Measurements from ENCODE around the gene RCAN3. TPM values are rescaled to one million over a fixed set of nuclear protein-coding genes. Genes with fewer than 3 reads are reported as not detected.

RCAN3 gene
- total and polyA plus RNA-seq, 2 donors from 2014 or later, result 3.5 to 27.1 TPM

GRCh38 chr1:24558902-24559791, 56.5 kb downstream of the RCAN3 start:
- peak in 4 of 5 donors; percentile 64 to 87 (median 84) for DNase-seq
- no peaks in the 10 kb centered on the region for H3K9me3 ChIP-seq (ENCODE audit: control insufficient read depth in 2 of 3, insufficient read depth in 1 of 3, low read length in 3 of 3)
- no peaks in the 10 kb centered on the region for H3K27me3 ChIP-seq (ENCODE audit: control insufficient read depth, insufficient read depth, low read length)
- H3K4me1 ChIP-seq (ENCODE audit: control insufficient read depth in 2 of 3, insufficient read depth in 2 of 3, low read depth in 1 of 3, low read length in 3 of 3), result peaks cover 0 to 2% (median 2%) of the 10 kb centered on the region in 3 donors
- TF ChIP-seq CTCF (IDR thresholded peaks at IDR 0.05; ENCODE audit: borderline replicate concordance, extremely low read depth, insufficient read depth), result no peak
- FAIRE-seq, result no peak
- H3K27ac ChIP-seq (ENCODE audit: low read depth in 2 of 2, low read length in 2 of 2), result no peak overlapping the region
- intact Hi-C loops (cut with DNase I), result no loop called here
- no peak overlapping the region for H3K4me3 ChIP-seq (ENCODE audit: low read length in 3 of 3)
- no peaks in the 10 kb centered on the region for H3K36me3 ChIP-seq (ENCODE audit: control insufficient read depth in 2 of 3, insufficient read depth in 3 of 3, low read length in 3 of 3)
- no peak overlapping the region for H3K9ac ChIP-seq (ENCODE audit: low read length in 3 of 3)

GRCh38 chr1:24560361-24560760, 57.7 kb downstream of the RCAN3 start:
- H3K36me3 ChIP-seq (ENCODE audit: control insufficient read depth in 2 of 3, insufficient read depth in 3 of 3, low read length in 3 of 3), result no peaks in the 10 kb centered on the region
- H3K9ac ChIP-seq (ENCODE audit: low read length in 3 of 3), result no peak overlapping the region
- intact Hi-C loops (cut with DNase I), result no loop called here
- H3K4me1 ChIP-seq (ENCODE audit: control insufficient read depth in 2 of 3, insufficient read depth in 2 of 3, low read depth in 1 of 3, low read length in 3 of 3), result peaks cover 0 to 2% (median 2%) of the 10 kb centered on the region in 3 donors
- FAIRE-seq (no peak), DNase-seq (peak in 1 of 5 donors; percentile 13)
- H3K4me3 ChIP-seq (ENCODE audit: low read length in 3 of 3), result no peak overlapping the region
- no peak for TF ChIP-seq CTCF (IDR thresholded peaks at IDR 0.05; ENCODE audit: borderline replicate concordance, extremely low read depth, insufficient read depth)
- no peaks in the 10 kb centered on the region for H3K27me3 ChIP-seq (ENCODE audit: control insufficient read depth, insufficient read depth, low read length)
- H3K9me3 ChIP-seq (ENCODE audit: control insufficient read depth in 2 of 3, insufficient read depth in 1 of 3, low read length in 3 of 3), result no peaks in the 10 kb centered on the region
- H3K27ac ChIP-seq (ENCODE audit: low read depth in 2 of 2, low read length in 2 of 2), result no peak overlapping the region

- peak; percentile 59 to 78 (median 67) for DNase-seq
- H3K4me3 ChIP-seq (ENCODE audit: low read length in 3 of 3), result no peak overlapping the region
- no peaks in the 10 kb centered on the region for H3K36me3 ChIP-seq (ENCODE audit: control insufficient read depth in 2 of 3, insufficient read depth in 3 of 3, low read length in 3 of 3)
- TF ChIP-seq CTCF (IDR thresholded peaks at IDR 0.05; ENCODE audit: borderline replicate concordance, extremely low read depth, insufficient read depth), result no peak
- FAIRE-seq, result no peak
- H3K27me3 ChIP-seq (ENCODE audit: control insufficient read depth, insufficient read depth, low read length), result no peaks in the 10 kb centered on the region
- no peak overlapping the region for H3K9ac ChIP-seq (ENCODE audit: low read length in 3 of 3)
- H3K4me1 ChIP-seq (ENCODE audit: control insufficient read depth in 2 of 3, insufficient read depth in 2 of 3, low read depth in 1 of 3, low read length in 3 of 3), result peaks cover 0 to 2% (median 0%) of the 10 kb centered on the region in 3 donors
- intact Hi-C loops (cut with DNase I), result no loop called here
- no peak overlapping the region for H3K27ac ChIP-seq (ENCODE audit: low read depth in 2 of 2, low read length in 2 of 2)
- no peaks in the 10 kb centered on the region for H3K9me3 ChIP-seq (ENCODE audit: control insufficient read depth in 2 of 3, insufficient read depth in 1 of 3, low read length in 3 of 3)
These were observed 60.0 kb downstream of the RCAN3 start for GRCh38 chr1:24562625-24563024.
